ENCODE measurements around the gene MSI2. TPM values are rescaled to one million over a fixed set of nuclear protein-coding genes. Genes with fewer than 3 reads are reported as not detected.

MSI2 gene
- total and polyA plus RNA-seq, 9 of the 15 experiments (the other 6 are each of a cell fraction or from before 2014, with no cell fraction given): 4.6 to 61.8 (median 42.4) TPM

DNA sequence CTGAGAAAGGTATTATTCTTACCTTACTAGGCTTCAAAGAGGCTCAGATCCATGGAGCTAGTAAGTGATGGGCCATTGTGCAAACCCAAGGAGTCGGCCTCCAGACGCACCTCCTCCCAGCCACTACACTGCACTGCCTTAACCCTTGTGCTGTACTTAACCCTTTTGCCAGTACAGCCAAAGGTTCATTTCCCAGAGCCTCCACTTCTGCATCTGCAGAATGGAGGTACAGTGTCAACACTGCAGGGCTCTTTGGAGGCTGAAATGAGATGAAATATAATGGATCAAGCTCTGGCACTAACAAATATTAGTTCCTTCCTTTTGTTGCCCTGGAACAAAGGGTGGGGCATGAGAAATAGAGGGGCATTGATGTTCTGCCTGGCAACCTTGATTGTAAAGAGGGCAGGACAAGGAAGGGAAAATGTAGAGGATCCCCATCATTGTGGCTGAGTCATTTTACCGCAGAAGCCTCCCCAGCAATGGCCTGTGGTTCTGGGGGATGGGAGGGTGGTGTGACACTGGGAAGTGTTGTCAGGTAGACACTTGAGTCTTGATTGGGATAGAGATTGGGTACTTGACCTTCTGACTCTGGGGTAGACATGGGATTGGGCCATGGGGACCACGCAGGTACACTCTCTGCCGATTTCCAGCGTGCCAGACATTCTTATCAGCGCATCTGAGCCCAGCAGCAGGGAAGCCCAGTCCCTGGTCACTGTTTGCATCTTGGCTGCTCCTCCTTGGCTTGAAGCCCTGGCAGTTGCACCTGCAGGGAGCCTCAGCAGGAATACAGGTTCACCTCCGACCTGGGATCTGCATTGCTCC, 84.0 kb downstream of the MSI2 start (continued):
- TF ChIP-seq, protein P1, sequence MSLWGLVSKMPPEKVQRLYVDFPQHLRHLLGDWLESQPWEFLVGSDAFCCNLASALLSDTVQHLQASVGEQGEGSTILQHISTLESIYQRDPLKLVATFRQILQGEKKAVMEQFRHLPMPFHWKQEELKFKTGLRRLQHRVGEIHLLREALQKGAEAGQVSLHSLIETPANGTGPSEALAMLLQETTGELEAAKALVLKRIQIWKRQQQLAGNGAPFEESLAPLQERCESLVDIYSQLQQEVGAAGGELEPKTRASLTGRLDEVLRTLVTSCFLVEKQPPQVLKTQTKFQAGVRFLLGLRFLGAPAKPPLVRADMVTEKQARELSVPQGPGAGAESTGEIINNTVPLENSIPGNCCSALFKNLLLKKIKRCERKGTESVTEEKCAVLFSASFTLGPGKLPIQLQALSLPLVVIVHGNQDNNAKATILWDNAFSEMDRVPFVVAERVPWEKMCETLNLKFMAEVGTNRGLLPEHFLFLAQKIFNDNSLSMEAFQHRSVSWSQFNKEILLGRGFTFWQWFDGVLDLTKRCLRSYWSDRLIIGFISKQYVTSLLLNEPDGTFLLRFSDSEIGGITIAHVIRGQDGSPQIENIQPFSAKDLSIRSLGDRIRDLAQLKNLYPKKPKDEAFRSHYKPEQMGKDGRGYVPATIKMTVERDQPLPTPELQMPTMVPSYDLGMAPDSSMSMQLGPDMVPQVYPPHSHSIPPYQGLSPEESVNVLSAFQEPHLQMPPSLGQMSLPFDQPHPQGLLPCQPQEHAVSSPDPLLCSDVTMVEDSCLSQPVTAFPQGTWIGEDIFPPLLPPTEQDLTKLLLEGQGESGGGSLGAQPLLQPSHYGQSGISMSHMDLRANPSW (CRISPR knock-in tag; IDR thresholded peaks at IDR 0.05): no peak
- TF ChIP-seq DPF2 (IDR thresholded peaks at IDR 0.05) (peak; percentile 80), FOXA3 (CRISPR knock-in tag; conservative IDR thresholded peaks at IDR 0.05 in 1 of 2, IDR thresholded peaks at IDR 0.05 in 1 of 2) (no peak), MTA2 (IDR thresholded peaks at IDR 0.05; ENCODE audit: low read depth) (no peak), EP300 (IDR thresholded peaks at IDR 0.05; ENCODE audit: low read length) (peak; percentile 32; the same call in 1 of the 2 replicates), HLTF (IDR thresholded peaks at IDR 0.05) (no peak), ZNF316 (IDR thresholded peaks at IDR 0.05) (peak; percentile 67), SLC30A9 (CRISPR knock-in tag; IDR thresholded peaks at IDR 0.05) (no peak)
- TF ChIP-seq, protein P2, sequence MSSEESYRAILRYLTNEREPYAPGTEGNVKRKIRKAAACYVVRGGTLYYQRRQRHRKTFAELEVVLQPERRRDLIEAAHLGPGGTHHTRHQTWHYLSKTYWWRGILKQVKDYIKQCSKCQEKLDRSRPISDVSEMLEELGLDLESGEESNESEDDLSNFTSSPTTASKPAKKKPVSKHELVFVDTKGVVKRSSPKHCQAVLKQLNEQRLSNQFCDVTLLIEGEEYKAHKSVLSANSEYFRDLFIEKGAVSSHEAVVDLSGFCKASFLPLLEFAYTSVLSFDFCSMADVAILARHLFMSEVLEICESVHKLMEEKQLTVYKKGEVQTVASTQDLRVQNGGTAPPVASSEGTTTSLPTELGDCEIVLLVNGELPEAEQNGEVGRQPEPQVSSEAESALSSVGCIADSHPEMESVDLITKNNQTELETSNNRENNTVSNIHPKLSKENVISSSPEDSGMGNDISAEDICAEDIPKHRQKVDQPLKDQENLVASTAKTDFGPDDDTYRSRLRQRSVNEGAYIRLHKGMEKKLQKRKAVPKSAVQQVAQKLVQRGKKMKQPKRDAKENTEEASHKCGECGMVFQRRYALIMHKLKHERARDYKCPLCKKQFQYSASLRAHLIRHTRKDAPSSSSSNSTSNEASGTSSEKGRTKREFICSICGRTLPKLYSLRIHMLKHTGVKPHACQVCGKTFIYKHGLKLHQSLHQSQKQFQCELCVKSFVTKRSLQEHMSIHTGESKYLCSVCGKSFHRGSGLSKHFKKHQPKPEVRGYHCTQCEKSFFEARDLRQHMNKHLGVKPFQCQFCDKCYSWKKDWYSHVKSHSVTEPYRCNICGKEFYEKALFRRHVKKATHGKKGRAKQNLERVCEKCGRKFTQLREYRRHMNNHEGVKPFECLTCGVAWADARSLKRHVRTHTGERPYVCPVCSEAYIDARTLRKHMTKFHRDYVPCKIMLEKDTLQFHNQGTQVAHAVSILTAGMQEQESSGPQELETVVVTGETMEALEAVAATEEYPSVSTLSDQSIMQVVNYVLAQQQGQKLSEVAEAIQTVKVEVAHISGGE (CRISPR knock-in tag; IDR thresholded peaks at IDR 0.05): no peak
- TF ChIP-seq, protein P3, sequence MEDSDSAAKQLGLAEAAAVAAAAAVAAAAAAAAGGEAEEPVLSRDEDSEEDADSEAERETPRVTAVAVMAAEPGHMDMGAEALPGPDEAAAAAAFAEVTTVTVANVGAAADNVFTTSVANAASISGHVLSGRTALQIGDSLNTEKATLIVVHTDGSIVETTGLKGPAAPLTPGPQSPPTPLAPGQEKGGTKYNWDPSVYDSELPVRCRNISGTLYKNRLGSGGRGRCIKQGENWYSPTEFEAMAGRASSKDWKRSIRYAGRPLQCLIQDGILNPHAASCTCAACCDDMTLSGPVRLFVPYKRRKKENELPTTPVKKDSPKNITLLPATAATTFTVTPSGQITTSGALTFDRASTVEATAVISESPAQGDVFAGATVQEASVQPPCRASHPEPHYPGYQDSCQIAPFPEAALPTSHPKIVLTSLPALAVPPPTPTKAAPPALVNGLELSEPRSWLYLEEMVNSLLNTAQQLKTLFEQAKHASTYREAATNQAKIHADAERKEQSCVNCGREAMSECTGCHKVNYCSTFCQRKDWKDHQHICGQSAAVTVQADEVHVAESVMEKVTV (CRISPR knock-in tag; IDR thresholded peaks at IDR 0.05): no peak
- TF ChIP-seq, protein P4, sequence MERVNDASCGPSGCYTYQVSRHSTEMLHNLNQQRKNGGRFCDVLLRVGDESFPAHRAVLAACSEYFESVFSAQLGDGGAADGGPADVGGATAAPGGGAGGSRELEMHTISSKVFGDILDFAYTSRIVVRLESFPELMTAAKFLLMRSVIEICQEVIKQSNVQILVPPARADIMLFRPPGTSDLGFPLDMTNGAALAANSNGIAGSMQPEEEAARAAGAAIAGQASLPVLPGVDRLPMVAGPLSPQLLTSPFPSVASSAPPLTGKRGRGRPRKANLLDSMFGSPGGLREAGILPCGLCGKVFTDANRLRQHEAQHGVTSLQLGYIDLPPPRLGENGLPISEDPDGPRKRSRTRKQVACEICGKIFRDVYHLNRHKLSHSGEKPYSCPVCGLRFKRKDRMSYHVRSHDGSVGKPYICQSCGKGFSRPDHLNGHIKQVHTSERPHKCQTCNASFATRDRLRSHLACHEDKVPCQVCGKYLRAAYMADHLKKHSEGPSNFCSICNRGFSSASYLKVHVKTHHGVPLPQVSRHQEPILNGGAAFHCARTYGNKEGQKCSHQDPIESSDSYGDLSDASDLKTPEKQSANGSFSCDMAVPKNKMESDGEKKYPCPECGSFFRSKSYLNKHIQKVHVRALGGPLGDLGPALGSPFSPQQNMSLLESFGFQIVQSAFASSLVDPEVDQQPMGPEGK (CRISPR knock-in tag; IDR thresholded peaks at IDR 0.05; ENCODE audit: borderline replicate concordance): no peak
- TF ChIP-seq, protein P5, sequence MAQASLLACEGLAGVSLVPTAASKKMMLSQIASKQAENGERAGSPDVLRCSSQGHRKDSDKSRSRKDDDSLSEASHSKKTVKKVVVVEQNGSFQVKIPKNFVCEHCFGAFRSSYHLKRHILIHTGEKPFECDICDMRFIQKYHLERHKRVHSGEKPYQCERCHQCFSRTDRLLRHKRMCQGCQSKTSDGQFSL (CRISPR knock-in tag; IDR thresholded peaks at IDR 0.05): no peak
- TF ChIP-seq, protein P5 (tag; IDR thresholded peaks at IDR 0.05): no peak

Data from K562 (cell line).